Measurements from ENCODE around the gene SYT2. TPM values are rescaled to one million over a fixed set of nuclear protein-coding genes. Genes with fewer than 3 reads are reported as not detected.

SYT2 gene
- polyA plus RNA-seq, 1 of the 3 experiments (the other 2 are of a cell fraction), result 0.03 TPM

GRCh38 chr1:202596638-202597037 lies 113.6 kb downstream of the SYT2 start:
- Histone ChIP-seq H3K4me2 (no peak overlapping the region), H3K4me1 (ENCODE audit: control insufficient read depth in 1 of 2, insufficient read depth in 2 of 2, low read depth in 1 of 2, low read length in 1 of 2) (peaks cover 7 to 13% of the 10 kb centered on the region in 2 experiments; a peak in 1 of 4 replicates), H3K9me3 (no peaks in the 10 kb centered on the region), H3F3A (replicated peaks; ENCODE audit: insufficient read depth) (no peaks in the 10 kb centered on the region), H3K79me2 (ENCODE audit: insufficient read depth) (no peaks in the 10 kb centered on the region), H3K9ac (no peak overlapping the region), H3K9me2 (no peaks in the 10 kb centered on the region), H3K27me3 (ENCODE audit: insufficient read depth) (no peaks in the 10 kb centered on the region), H4K20me1 (ENCODE audit: insufficient read depth) (no peaks in the 10 kb centered on the region), H2AFZ (ENCODE audit: low read depth) (no peak overlapping the region), H3K27ac (ENCODE audit: low read depth in 2 of 2, low read length in 1 of 2) (no peak overlapping the region), H3K4me3 (ENCODE audit: low read depth in 2 of 2, low read length in 1 of 2) (no peak overlapping the region), H3K36me3 (replicated peaks in 1 of 2; ENCODE audit: control insufficient read depth in 1 of 2, insufficient read depth in 2 of 2, low read length in 1 of 2) (no peaks in the 10 kb centered on the region)
- DNase-seq, result no peak
- 100% methylated on average over 3 of the region's 13 CpGs for WGBS (ENCODE audit: low lambda C conversion rate)
- ChIA-PET POLR2A (no interaction called here), CTCF (interaction anchor here (0.7 kb wide), 1 partner anchor 54 kb away, joined by 4 read pairs; no protein-coding TSS in a partner anchor)
- no peak for TF ChIP-seq USF1 (IDR thresholded peaks at IDR 0.05; ENCODE audit: borderline replicate concordance, low read depth)
- no peak for TF ChIP-seq REST (IDR thresholded peaks at IDR 0.05; ENCODE audit: low read depth, low read length)
- no peak for TF ChIP-seq MEF2A (IDR thresholded peaks at IDR 0.05; ENCODE audit: borderline replicate concordance, low read depth)
- TF ChIP-seq EP300 (IDR thresholded peaks at IDR 0.05; ENCODE audit: borderline replicate concordance in 1 of 2, low read depth in 1 of 2, low read length in 1 of 2), result no peak
- no peak for TF ChIP-seq YY1 (IDR thresholded peaks at IDR 0.05; ENCODE audit: low read depth)
- no peak for TF ChIP-seq RAD21 (IDR thresholded peaks at IDR 0.05; ENCODE audit: low read length)
- TF ChIP-seq TCF12 (IDR thresholded peaks at IDR 0.05), result no peak
- no peak for TF ChIP-seq FOXM1 (IDR thresholded peaks at IDR 0.05; ENCODE audit: low read depth)

- H3F3A ChIP-seq (replicated peaks; ENCODE audit: insufficient read depth), result peaks cover 7% of the 10 kb centered on the region
- H3K9me2 ChIP-seq, result no peaks in the 10 kb centered on the region
- no peaks in the 10 kb centered on the region for H3K27me3 ChIP-seq (ENCODE audit: insufficient read depth)
- H3K9me3 ChIP-seq, result no peaks in the 10 kb centered on the region
- peak overlapping the region in 1 of 2 experiments; percentile 20; a peak in 1 of 4 replicates for H3K27ac ChIP-seq (ENCODE audit: low read depth in 2 of 2, low read length in 1 of 2)
- no peak overlapping the region for H3K4me2 ChIP-seq
- TF ChIP-seq RXRA (IDR thresholded peaks at IDR 0.05; ENCODE audit: borderline replicate concordance, low read depth), result no peak
- H4K20me1 ChIP-seq (ENCODE audit: insufficient read depth), result no peaks in the 10 kb centered on the region
- H3K36me3 ChIP-seq (replicated peaks in 1 of 2; ENCODE audit: control insufficient read depth in 1 of 2, insufficient read depth in 2 of 2, low read length in 1 of 2), result no peaks in the 10 kb centered on the region
- 82% methylated on average over 4 of the region's 4 CpGs for WGBS (ENCODE audit: low lambda C conversion rate)
- no peaks in the 10 kb centered on the region for H3K79me2 ChIP-seq (ENCODE audit: insufficient read depth)
- H3K9ac ChIP-seq, result no peak overlapping the region
- no peak for DNase-seq
- H3K4me1 ChIP-seq (ENCODE audit: control insufficient read depth in 1 of 2, insufficient read depth in 2 of 2, low read depth in 1 of 2, low read length in 1 of 2), result peaks cover 10 to 23% of the 10 kb centered on the region in 2 experiments
- POLR2A ChIA-PET, result no interaction called here
- no peak overlapping the region for H2AFZ ChIP-seq (ENCODE audit: low read depth)
- H3K4me3 ChIP-seq (ENCODE audit: low read depth in 2 of 2, low read length in 1 of 2), result no peak overlapping the region
- CTCF ChIA-PET, result interaction anchor here (1.7 to 1.8 kb wide), 2 partner anchors 22 to 93 kb away, joined by 4 read pairs; no protein-coding TSS in a partner anchor
Measured at GRCh38 chr1:202593845-202594244, 116.4 kb downstream of the SYT2 start.

Measured in SK-N-SH (cell line).